IPS DF 6.9 (cell line): ENCODE results near the gene CRYBG3.

Source experiments
- DNase-seq: peaks from one replicate; pipeline ENCODE4 v3.0.0-alpha.2; 2013; ENCODE audit warnings: low read depth, low spot score
- H3K27ac ChIP-seq: one replicate; pipeline ENCODE4 v1.5.1; 2013; ENCODE audit warnings: low read length, control low read depth
- H3K27me3 ChIP-seq: 2 replicates; pipeline ENCODE4 v1.6.1; 2013; ENCODE audit warnings: mild to moderate bottlenecking, low read length; ENCODE audit not compliant: control insufficient read depth, insufficient read depth
- H3K36me3 ChIP-seq: 2 replicates; pipeline ENCODE4 v1.6.1; 2013; ENCODE audit warnings: low read length; ENCODE audit not compliant: control insufficient read depth, insufficient read depth
- H3K4me1 ChIP-seq: 2 replicates; pipeline ENCODE4 v1.6.1; 2013; ENCODE audit warnings: low read length; ENCODE audit not compliant: control insufficient read depth, insufficient read depth
- H3K4me3 ChIP-seq: 2 replicates; pipeline ENCODE4 v1.5.1; 2013; ENCODE audit warnings: mild to moderate bottlenecking, low read length
- H3K9me3 ChIP-seq: 2 replicates; pipeline ENCODE4 v1.6.1; 2013; ENCODE audit warnings: low read length, inconsistent platforms; ENCODE audit not compliant: control insufficient read depth, insufficient read depth
- whole genome bisulfite sequencing: extraction: QIAGEN DNeasy Blood & Tissue Kit; methylation state at CpG from one replicate; pipeline ENCODE4 v1.1.7; 2013; ENCODE audit warnings: mixed read lengths, missing lambda C conversion rate; ENCODE audit not compliant: insufficient read length, insufficient coverage; 5-methylcytosine and 5-hydroxymethylcytosine counted together

CRYBG3 gene

DNA sequence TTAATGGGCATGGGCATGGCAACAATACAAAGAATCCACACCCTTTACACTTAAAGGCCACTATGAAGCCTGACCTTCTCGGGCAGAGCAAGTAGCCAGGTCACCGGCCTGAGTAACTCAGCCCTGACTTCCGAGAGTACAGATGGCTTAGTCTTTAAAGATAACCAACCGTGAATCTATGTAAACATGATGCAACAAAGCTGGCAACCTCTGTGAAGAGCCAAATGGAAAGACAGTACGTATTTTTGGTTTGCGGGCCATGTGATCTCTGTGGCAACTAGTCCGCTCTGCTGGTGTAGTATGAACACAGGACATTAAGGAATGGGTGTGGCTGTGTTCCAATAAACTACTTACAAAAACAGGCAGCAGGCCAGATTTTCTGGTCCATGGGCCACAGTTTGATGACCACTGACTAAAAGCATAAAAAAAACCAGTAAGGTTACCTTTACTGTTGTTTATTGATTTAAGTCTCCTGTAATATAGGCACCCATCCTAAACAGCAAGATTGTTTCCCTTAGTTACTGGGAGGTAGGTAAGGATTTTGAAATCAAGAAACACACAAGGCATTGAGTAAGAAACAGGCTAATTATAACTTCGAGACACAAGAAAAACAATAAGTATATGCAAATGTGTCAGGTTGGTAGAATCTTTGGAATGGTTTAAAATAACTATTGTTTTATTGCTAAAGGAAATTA, 136.0 kb downstream of the CRYBG3 start:
- DNase-seq = no peak
- Histone ChIP-seq H3K9me3 (no peaks in the 10 kb centered on the region), H3K27ac (no peak overlapping the region), H3K27me3 (no peaks in the 10 kb centered on the region), H3K4me1 (no peaks in the 10 kb centered on the region), H3K4me3 (no peak overlapping the region), H3K36me3 (no peaks in the 10 kb centered on the region)
- no CpG with 5 or more reads among the region's 8 CpGs for WGBS

DNA sequence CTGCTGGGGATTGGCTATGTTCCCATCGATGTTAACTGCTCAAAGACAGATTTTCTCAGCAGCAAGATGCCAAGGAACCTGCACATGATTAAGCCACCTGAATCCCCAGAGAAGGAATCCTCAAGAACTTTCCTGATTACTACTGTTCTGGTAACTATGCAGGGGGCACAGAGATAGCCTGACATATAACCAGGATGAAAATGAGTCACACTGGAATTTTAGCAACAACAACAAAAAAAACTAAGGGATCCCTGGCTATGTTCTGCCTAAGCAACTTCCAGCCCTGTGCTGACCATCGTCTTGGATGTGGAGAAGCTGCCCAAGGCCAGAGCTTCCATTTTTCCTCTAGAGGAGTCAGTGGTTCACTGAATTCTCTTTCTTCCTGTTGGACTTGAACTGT, 136.6 kb downstream of the CRYBG3 start:
- Histone ChIP-seq H3K4me1 (no peaks in the 10 kb centered on the region), H3K27me3 (no peaks in the 10 kb centered on the region), H3K4me3 (no peak overlapping the region), H3K36me3 (no peaks in the 10 kb centered on the region), H3K9me3 (no peaks in the 10 kb centered on the region), H3K27ac (no peak overlapping the region)
- no peak for DNase-seq
- no CpG with 5 or more reads among the region's 2 CpGs for WGBS

DNA sequence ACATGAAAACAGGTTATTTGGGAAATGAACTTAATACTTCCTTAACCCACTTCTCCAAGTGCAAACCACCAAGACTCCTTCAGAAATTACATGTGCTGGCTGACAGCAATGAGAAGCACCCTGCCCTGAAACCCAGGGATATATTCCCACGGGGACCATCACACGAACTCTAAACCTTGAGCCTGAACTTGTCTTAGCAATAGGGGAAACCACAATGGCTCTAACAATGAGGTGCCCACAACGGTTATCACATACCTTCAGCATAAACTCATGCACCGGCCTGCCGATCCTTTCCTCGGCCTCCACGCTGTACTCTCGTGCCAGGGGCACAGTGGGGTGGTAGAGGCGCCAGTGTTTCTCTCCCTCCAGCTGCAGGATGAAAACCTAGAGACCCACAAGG, 137.0 kb downstream of the CRYBG3 start:
- Histone ChIP-seq H3K36me3 (no peaks in the 10 kb centered on the region), H3K27ac (no peak overlapping the region), H3K27me3 (no peaks in the 10 kb centered on the region), H3K4me1 (no peaks in the 10 kb centered on the region), H3K9me3 (no peaks in the 10 kb centered on the region), H3K4me3 (no peak overlapping the region)
- WGBS = no CpG with 5 or more reads among the region's 9 CpGs
- DNase-seq = no peak

DNA sequence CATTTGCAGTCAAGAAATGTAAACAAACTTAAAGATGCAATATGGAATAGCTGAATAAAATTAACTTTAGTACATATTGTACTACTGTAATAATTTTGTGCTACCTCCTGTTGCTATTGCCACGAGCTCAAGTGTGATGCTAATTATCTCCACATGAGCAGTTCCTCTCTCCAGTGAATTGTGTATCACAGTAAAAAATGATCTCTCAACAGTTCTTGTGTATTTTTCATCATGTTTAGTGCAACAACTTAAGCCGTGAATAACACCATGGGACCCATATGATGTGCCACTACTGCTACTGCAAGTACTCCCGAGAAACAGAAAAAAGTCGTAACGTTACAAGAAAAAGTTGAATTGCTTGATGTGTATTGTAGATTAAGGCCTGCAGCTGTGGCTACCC, 138.1 kb downstream of the CRYBG3 start:
- DNase-seq = no peak
- Histone ChIP-seq H3K36me3 (no peaks in the 10 kb centered on the region), H3K27ac (no peak overlapping the region), H3K4me3 (no peak overlapping the region), H3K9me3 (no peaks in the 10 kb centered on the region), H3K27me3 (no peaks in the 10 kb centered on the region), H3K4me1 (no peaks in the 10 kb centered on the region)
- no CpG with 5 or more reads among the region's 5 CpGs for WGBS

DNA sequence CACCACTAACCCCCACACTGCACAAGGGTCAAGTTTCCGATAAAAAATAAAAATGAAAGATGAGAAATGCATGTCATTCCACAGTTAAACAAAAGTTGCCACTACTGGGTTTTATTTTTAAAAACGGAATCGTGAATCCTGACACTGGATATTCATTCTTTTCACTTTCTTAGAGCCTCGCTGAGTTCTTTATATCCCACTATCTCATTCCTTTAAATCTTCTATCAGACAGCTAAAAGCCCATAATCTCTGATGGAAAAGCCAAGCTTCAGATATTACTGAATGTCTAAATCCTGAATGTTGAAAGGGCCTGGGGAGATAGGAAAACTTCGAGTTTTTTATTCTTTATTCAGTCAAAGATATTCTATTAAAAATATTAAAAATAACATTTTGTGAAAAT, 138.7 kb downstream of the CRYBG3 start:
- Histone ChIP-seq H3K36me3 (no peaks in the 10 kb centered on the region), H3K4me3 (no peak overlapping the region), H3K9me3 (no peaks in the 10 kb centered on the region), H3K27me3 (no peaks in the 10 kb centered on the region), H3K27ac (no peak overlapping the region), H3K4me1 (no peaks in the 10 kb centered on the region)
- DNase-seq = no peak
- WGBS = no CpG with 5 or more reads among the region's 5 CpGs

DNA sequence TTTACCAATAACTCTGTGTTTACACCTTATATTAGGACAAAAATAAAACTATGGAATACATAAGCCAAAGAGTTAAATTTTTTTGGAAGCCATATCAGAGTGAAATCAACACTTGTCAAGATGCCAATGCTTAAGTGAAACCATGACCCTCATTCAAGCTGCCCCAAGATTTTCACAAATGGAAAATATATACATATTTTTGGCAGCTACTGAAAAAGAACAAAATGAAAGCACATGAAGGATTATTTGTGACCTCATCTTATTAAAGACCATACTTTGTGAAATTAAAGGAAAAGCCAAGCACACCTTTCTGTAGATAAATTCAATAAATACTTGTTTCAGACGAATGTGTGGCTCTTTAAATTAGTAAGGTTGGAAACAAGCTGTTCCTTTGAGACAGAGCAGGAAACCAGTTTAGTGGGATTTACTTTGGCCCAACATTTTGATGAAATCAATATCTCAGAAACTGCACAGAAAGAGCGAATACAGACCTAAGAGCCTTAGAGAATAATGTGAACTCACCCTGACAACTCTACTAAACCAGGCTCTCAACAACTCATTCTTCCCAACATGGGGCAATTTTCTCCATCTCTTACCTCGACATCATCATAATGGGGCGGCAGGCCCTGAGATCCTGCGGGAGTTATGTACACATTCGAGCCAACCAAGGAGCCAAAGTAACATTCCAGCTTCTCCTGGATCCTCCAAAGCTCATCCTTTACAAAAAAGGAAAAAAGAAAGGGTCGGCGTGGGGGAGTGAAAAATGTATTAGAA, 139.4 kb downstream of the CRYBG3 start:
- Histone ChIP-seq H3K9me3 (no peaks in the 10 kb centered on the region), H3K4me1 (no peaks in the 10 kb centered on the region), H3K27ac (no peak overlapping the region), H3K36me3 (no peaks in the 10 kb centered on the region), H3K27me3 (no peaks in the 10 kb centered on the region), H3K4me3 (no peak overlapping the region)
- no peak for DNase-seq
- no CpG with 5 or more reads among the region's 8 CpGs for WGBS

DNA sequence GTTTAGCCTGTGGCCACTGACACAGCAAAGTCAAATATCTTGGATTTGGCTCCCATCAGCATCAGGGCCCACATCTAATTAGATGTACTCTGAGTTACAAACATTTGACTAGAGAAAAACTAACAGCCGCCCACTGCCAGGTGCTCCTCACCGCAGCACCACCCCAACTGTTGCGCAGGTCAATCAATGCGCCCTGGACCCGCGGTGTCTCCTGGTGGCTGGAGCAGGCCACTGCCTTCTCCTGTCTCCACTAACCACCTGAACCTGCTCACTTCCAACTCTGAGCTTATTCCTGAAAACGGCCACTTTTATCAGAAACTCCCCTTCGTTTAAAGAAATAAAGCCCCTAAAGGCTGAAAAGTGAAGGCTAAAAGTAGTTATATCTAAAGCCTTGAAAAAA, 146.2 kb downstream of the CRYBG3 start:
- no peak overlapping the region for H3K27ac ChIP-seq
- no peaks in the 10 kb centered on the region for H3K27me3 ChIP-seq
- DNase-seq = no peak

DNA sequence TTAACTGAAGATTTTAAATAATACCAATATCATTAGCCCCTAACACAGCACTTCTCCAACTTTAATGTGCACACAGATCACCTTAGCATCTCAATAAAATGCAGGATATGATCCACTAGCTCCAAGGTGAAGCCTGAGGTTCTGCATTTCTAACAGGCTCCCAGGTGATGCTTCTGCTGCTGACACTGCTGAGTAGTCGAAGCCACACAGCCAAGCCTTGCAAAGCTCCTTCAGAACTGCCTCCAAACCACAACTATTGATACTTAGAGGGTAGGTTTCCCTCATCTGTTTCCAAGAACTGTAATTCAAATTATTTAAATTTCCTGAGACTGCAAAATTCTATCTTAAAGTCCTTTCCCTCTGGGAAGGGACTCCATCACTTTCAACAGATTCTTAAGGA, 146.6 kb downstream of the CRYBG3 start:
- H3K27ac ChIP-seq = no peak overlapping the region
- WGBS = no CpG with 5 or more reads among the region's 1 CpG
- no peaks in the 10 kb centered on the region for H3K36me3 ChIP-seq

More for the DNA sequence above, 146.2 kb downstream of the CRYBG3 start:
- no peaks in the 10 kb centered on the region for H3K4me1 ChIP-seq
- no peaks in the 10 kb centered on the region for H3K36me3 ChIP-seq
- WGBS = no CpG with 5 or more reads among the region's 8 CpGs
- no peak overlapping the region for H3K4me3 ChIP-seq
- H3K9me3 ChIP-seq = no peaks in the 10 kb centered on the region

DNA sequence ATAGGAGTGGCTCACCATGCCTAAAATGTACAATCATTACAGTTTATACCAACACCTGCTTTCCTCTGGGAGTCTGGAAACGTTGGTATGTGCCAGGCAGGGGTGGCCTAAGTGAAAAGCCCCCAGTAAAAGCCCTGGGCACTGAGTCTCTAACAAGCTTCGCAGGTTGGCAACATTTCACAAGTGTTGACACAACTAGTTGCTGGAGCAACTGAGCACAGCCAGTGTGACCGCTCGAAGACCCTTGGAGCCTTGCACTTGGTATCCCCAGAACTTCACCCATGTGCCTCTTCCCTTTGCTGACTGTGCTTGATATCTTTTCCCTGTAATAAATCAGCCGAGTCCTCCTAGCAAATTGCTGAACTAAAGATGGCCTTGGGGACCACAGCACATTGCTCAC, 147.7 kb downstream of the CRYBG3 start:
- no peaks in the 10 kb centered on the region for H3K9me3 ChIP-seq
- no peaks in the 10 kb centered on the region for H3K27me3 ChIP-seq
- H3K4me3 ChIP-seq = no peak overlapping the region
- no peak for DNase-seq
- no CpG with 5 or more reads among the region's 5 CpGs for WGBS
- no peaks in the 10 kb centered on the region for H3K4me1 ChIP-seq
- H3K27ac ChIP-seq = no peak overlapping the region
- H3K36me3 ChIP-seq = no peaks in the 10 kb centered on the region

More for the DNA sequence above, 146.6 kb downstream of the CRYBG3 start:
- H3K27me3 ChIP-seq = no peaks in the 10 kb centered on the region
- DNase-seq = no peak
- H3K9me3 ChIP-seq = no peaks in the 10 kb centered on the region
- no peak overlapping the region for H3K4me3 ChIP-seq
- no peaks in the 10 kb centered on the region for H3K4me1 ChIP-seq

DNA sequence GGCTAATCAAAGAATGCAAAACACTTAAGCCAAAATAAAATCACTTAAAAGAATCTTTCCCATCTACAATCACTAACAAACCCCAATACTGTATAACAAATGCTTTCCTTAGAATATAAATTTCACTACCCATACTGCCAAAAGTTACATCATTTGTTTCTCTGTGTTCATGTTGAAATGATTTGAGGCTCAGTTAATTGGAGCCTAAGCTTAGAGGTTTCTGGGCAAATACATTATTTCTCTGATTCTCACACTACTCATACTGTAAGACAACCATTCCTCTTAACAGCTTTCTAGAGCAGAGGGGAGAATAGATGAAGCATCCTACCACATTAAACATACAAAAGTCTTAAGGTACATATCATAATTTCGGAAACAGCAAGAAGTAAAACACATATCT, 148.3 kb downstream of the CRYBG3 start:
- no CpG with 5 or more reads among the region's 1 CpG for WGBS
- Histone ChIP-seq H3K27me3 (no peaks in the 10 kb centered on the region), H3K9me3 (no peaks in the 10 kb centered on the region), H3K4me1 (no peaks in the 10 kb centered on the region), H3K4me3 (no peak overlapping the region), H3K36me3 (no peaks in the 10 kb centered on the region), H3K27ac (no peak overlapping the region)
- DNase-seq = no peak
